Activated CD8-positive, alpha-beta memory T cell treated with anti-CD3 and anti-CD28 coated beads, Interleukin-2, amount 50 U/mL, for 4 hours (primary cell): ENCODE measurements around the gene CTTNBP2.

ENCODE experiments used
- DNase-seq: peaks from one replicate; pipeline ENCODE4 v3.0.0-alpha.2; 2020

CTTNBP2 gene

DNA sequence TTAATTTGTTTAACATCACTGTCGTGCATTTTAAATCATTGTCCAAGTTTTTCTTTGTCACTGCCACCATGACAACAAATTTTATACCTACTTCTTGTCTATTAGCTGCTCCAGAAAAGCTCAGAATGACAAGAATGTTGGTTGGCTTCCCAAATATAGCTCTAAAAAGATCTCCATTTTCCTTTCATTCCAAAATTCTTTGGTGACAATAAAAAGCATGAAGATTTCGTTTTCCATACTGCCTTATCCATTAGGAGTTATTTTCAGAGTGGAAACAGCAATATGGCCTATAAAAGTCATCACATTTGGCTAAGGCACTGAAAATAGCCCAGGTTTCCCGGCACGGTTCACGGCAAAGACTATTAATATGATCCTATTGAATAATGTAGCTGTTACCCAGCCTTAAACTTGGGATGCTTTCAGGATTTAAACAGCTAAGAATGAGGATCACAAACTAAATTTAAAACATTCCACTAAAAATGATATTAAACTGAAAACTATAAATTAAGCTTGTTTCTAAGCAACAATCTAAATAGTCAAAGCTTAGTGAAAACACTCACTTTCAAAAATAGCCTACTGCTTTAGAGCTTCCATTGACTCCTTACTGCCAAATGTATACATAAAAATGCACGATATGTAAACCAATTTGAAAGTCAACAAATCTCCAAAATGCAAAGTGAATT is 2.7 kb downstream of the CTTNBP2 start:
- no peak for DNase-seq

DNA sequence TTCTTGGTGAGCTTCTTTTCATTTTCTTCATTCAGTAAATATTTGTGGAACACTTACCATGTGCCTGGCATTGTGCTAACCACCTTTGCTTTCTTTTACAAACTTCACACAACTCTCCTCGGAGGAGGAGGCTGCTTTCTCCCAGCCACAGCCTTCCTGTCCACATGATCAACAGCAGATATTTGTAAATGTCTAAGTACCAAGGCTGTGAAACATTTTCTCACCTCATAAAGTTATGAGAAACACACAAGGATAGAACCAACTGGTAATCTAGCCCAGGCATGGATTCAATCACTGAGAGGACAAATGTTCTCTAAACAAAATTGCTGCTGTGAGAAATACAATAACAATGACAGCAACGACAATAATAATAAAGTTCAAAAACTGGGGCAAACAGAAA is 3.9 kb downstream of the CTTNBP2 start:
- DNase-seq = no peak

DNA sequence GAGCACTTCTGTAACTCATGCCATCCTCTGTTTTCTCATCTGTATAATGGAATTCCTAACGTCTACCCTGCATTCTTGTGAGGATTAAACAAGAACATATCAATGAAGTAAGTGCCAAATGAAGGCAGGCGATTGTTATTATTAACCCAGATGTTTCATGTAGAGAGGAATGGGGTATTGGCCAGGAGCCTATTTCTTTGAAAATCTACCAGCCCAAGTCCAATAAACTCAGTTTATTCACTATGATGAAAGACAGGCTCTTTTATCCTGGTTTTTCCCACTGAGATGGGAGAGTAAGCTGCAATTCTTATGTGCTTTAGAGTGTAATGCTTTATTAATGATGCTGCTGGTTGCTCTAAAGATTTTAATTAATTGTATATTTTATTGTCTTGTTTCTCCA is 9.6 kb downstream of the CTTNBP2 start:
- DNase-seq = no peak

DNA sequence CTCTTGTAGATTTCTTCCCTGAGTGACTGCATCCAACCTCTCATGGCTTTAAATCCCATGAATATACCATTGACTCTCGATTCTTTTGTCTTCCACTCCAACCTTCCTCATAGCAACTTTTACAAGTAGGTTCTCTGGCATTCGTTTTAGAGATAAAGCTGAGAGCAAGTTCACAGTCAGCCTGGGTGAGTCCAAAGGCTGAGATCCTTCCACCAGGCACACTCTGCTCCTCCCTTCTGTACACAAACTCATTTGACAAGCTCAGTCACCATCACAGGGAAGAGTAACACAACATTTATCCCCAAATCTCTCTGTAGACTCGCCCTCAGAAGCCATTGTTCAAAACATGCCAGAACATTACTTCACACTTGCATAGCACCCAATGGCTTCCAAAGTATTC is 10.9 kb downstream of the CTTNBP2 start:
- DNase-seq = no peak

DNA sequence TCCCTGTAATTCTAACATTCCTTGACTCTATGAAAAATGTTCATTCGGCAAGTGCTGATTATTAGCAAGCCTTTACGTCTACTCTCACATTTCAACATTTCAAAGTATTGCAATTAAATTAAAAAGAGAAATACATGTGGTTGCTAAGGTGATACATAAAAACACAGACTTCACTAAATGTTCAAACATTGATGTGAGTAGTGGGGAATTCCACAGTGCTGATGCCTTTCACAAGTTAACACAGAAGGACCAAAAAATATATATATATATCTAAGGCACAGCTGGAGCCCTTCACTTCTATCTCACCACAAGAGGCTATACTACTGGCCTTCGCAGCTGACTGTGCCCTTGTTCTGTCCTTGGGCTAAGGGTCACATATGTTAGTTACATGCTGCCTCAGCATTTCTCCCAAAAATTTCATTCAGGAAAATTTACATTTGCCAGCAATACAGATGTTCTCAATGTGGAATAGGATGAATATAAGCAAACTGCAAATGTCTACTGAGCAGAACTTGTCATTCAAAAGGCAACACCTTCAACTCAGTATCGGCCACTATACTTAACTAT is 13.9 kb downstream of the CTTNBP2 start:
- DNase-seq = no peak

DNA sequence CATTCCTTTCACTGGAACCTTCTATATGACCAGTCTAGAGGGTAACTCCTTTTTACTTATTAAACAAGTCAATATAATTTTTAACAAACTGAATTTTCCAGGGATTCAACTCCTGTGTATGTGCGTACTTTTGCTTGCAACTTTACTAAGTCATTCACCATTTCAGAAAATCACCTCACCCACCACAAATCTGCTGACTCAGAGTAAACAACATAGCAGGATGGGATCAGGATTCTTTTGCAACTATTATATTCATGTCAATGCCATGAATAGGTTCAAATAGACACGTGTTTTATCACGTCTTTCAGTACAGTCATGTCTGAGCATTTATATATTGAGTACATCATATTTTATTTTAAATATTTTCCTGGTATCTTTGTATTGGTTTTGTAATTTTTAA is 14.5 kb downstream of the CTTNBP2 start:
- DNase-seq = no peak

DNA sequence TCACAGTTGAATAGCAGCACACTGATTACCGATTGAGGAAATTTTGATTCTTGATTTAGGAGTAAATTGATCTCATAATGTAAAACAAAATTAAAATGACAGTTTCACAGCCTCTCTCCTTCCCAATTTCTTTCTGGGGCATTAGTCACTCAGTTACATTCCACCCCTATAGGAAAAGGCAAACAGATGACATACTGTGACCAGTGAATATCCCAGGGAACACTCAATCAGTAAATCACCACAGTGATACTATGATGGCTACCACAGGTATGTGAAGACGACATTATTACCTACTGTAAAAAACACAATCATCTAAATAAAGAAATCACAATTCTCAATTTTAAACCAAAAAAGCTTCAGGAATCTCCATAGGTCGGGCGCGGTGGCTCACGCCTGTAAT is 15.5 kb downstream of the CTTNBP2 start:
- DNase-seq = no peak

DNA sequence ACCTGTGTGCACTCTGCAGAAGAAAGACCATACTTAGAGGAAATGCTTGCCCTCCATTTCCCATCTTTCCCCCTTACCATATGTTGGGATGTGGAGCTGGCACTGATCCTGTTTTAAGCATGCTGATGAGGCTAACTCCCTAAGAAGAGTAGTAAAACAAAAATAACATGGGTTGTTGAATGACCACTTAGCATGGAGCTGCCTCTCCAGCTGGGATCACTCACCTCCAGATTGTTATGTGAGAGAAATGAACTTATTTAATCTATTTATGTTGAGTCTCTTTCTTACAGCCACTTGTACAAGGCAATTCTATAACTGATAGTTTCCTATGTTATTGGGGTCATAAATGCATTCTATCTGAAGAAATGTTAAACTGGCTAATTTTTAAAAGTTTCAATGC is 17.0 kb downstream of the CTTNBP2 start:
- no peak for DNase-seq

DNA sequence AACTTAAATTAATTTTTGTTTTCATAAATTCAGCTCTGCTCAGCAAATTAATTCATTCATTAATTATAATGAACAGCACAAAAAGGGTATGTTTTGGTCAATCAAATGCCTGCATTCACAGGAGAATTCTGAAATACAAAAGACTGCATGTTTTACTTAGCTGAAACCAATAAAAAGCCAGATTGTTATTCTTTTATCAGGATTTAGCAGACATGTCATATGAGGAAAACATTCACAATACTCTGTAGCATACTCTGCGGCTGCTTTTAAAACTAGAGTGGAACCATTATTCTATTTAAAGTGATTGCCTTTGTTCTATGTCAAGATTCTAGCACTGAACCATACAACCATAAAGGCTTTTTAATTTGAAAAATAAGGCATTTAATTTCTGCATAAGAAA is 19.1 kb downstream of the CTTNBP2 start:
- no peak for DNase-seq

DNA sequence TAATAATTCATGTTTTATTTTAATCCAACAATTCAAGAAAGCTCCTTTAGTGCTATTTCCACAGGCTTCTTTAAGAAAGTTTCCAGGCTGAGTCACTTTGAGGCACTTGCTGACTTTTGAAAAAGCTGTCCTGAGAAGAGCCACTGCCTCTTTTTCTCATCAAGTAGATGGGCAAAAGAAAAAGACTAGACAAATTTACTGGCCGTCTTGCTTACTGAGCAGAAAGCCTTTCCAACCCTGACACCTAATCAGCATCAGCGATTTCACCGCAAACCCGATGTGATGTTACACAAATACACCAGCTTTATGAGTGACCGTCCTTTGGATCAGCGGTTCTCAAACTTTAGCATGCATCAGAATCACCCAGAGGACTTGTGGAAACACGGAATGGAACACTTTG is 24.3 kb downstream of the CTTNBP2 start:
- DNase-seq = no peak

DNA sequence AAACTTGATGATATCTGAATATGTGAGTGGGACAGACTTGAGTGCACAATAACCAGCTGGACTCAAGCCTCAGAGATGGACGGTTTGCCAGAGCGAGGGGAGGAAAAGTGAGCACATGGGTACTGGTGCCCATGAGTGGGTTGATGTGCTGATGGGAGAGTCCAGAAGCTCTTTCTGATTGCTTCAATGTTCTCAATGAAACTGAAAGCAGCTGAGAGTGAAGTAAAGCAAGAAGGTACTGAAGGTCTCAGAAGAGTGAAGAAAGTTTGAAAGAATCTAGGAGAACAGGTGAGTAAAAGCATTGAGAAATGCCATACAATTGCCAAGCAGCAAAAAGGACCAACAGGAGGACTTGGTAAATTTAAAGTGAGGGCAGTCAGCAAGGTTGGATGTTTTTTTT is 28.6 kb downstream of the CTTNBP2 start:
- no peak for DNase-seq

DNA sequence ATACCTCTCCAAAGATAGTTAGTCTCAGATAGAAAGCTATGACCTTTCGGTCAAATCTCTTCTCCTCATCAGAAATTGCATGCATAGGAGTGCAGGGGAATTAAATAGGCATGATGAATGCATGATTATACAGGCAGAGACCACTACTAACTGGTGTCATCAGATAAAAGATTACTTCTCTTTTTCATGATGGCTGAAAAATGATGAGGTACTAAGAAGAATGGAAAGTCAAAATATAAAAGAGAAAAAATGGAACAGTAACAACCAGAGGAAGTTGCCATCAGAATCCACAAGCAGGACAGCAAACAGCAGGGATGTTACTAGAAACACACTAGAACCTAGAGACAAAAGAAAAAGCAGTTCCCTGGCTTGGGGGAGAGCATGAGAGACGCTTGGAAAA is 31.6 kb downstream of the CTTNBP2 start:
- no peak for DNase-seq

DNA sequence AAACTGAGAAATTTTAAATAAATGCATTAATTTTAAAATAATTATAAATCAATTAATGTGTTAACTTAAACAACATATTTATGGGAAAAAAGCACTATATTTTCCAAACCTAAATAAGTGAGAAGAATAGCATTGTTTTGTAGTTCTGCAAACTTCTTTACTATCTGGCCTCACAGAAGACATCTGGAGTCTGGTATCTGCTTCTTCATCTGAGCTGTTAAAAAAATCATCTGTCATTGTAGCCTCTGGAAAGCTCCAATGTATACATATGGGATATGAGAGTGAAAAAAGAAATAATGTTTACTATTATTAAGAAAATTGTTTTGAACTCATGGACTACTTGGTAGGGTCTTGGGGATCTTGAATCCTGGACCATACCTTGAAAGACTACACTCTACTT is 32.2 kb downstream of the CTTNBP2 start:
- DNase-seq = no peak

DNA sequence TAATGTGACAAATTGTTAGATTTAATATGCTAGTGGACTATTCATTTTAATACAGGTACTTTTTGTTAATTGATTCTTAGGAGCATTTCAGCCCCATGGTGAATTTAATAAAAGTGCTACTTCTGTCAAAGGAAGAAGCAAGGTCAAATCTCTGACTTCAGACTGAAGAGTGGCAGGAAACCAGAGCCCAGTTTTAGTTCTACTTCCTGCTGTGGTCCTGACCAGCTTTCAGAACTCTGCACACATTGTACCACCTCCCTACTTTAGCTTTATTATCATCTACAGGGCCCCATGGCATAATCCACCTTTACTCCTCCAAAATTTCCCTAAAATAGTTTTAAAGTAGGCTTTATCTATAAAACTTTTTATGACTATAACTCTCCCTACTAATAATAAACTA is 33.7 kb downstream of the CTTNBP2 start:
- no peak for DNase-seq

DNA sequence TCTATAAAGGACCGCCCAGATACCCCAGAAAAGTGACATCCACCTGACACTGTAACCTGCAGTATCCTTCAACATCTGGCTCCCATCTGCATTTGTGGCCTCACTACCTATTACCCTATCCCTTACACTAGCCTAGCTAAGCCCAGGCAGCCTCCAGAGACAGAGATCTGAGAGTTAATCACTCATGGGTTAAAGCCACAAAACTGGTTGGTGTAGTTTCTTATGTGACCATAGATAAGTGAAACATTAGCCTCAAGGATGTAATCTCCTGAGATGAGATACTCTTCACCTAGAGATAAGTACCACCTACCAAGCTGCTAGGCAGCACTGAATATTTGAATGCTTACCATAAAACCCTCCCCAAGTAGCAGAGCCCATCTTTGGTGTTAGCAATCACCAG is 35.4 kb downstream of the CTTNBP2 start:
- no peak for DNase-seq

DNA sequence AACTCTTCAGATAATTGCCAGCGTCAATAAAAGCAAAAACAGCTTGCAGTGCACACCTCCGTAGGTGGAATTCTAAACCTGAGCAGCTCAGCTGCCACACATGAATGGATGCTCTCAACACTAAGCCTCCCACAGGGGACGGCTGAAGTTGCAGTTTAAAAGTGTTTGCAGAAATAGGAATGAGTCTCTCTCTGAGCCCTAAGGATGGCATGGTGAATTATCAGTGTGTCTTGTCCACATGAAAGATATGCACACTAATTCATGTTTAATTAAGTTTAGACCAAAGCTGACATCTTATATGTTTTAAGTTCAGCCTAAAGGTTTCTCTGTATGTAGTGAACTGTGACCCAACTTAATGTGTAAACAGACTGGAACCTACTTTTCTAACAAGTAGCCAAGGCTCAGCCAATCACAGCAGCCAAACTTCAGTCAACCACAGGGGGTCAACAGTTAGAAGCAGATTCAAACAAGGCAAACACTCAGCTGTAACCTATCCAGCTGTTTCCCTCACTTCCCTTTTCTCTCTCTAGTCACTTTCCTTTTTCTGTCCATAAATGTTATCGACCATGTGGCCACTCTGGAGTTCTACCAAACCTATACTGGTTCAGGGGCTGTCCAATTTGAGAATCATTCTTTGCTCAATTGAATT is 38.1 kb downstream of the CTTNBP2 start:
- DNase-seq = no peak

DNA sequence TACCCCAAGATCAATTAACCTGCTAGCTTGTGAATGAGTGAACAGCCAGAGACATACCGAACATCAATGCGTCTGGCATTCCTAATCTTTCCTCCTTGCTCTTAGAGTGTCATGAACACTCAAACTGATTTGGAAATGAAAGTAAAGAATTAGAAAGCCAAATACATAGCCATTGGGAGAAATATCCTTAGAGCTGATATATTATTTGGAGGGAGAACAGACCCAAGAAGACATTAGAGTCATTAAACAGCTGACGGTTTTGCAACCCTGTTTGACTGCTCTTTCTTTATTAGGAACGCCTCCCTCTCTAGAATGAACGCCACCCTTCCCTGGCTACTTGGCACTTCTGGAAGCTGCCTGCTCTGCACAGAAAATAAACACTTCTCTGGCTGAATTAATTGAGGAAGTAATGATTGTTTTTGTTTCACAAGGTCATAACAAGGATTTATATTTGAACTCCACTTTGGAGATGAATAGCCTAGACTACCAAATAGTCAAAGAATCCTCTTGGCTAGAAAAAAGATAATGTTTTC is 42.8 kb downstream of the CTTNBP2 start:
- no peak for DNase-seq

DNA sequence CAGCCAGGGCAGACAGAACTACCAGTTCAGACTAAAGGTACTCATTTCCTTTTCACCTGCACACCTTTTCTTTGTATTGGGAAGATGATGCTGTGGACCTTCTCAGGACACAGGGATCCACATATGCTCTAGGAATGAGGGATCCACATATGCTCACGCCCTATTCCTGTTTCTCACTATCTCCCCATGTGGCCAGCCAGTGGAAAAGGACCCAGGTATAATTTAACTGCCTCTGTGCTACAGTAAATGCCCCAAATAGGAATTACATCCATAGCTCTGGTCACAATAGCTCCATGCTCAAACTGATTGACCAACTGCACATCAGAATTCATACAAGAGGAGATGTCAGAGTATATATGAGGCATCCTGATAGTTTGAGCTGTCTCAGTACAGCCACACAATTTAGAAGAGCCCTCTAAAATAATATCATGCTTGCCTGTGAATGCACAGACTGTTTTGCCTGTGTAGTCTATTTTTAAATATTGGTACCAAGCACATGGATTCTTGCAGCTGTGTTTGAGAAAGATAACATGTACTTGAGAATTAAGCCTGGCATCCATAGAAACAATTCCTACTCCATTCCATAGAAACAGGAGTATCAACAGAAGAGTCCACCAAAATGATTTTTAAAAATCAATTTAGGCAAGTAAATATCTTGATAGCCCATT is 43.7 kb downstream of the CTTNBP2 start:
- no peak for DNase-seq

DNA sequence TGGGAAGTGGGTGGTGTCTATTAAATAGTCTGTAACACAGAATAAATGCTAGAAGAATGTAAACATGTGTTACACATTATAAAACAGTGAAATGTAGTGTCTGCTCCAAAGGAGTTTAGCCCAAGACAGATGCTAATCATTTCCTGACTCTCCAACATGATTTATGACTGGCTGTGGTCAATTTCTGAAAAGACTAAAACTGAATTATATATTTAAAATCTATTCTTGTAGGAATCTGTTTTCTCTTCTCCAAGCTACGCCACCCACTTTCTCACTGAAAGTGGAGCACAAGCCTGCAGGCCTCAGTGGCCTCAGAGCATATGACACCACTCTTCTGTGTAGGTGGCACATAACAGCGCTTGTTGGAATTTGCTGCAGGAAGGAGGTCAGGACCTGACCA is 44.4 kb downstream of the CTTNBP2 start:
- no peak for DNase-seq

DNA sequence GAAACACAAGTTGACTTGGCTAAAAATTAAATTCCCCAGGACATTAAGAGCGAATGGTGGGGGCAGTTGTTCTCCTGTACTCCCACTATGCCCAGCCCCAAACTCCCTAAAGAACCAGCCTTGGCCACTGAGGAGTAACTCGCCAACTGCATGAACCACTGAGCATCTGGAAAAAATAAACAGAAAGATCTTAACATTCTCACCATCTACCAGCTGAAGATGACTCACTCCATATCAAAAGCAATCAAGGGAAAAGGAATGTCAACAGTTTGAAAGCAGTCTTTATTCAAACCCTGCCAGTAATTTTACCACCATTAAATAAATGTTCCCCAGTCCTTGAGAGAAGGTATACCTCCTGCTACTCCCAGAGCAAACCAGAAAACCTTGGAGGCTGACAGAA is 45.4 kb downstream of the CTTNBP2 start:
- DNase-seq = no peak

DNA sequence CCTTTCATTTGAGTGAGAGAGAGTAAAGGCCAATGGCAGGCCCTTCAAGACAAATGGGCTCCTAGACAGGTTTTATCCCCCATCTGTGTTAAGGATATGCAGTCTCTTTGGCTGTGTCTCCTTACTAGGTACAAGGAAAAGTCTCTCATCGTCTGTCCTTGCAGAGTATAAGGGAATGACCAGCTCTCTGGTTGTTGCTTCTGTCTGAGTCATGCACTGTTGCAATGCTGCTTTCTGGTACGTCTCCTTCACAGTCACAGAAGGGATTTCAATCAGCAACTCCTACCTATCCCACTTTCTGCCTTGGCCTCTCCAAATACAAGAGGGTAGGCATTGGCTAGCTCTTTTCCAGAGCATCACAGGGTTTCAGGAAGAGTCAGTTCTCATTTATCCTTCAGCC is 48.1 kb downstream of the CTTNBP2 start:
- no peak for DNase-seq

DNA sequence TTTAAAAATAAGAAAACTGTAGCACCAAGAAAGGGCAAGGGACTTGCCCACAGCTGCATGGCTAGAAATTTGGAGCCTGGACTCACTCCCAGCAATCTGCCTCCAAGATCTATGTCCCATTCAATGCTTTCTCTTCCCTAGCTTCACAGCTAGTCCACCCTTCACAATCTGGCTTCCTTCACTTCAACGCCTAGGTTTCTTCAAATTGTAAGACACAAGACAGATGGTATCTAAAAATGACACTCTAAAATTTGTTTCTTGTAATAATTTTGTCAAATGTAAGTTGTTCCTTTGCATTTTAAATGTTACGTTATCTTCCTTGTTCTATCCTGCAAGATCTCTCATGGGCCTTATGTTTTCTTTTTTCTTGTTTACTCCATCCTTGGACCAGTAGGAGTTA is 48.6 kb downstream of the CTTNBP2 start:
- no peak for DNase-seq

DNA sequence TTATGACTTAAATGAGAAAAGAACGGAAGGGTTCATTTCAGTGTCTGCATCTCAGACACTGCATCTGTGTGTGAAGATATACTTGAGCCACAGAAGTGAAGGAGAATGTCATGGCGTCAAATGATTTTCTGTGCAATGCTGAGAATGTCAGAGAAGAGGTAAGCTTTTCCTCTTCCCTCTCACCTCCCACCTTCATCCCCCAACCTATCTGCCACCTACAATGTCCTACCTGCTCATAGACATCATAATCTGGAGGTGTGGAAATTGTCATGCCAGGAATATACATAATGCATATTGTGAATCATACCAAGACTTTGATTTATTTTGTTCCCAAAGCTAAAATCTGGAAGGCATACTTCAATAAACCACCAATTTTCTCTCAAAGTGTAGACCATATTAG is 53.7 kb downstream of the CTTNBP2 start:
- DNase-seq = no peak

DNA sequence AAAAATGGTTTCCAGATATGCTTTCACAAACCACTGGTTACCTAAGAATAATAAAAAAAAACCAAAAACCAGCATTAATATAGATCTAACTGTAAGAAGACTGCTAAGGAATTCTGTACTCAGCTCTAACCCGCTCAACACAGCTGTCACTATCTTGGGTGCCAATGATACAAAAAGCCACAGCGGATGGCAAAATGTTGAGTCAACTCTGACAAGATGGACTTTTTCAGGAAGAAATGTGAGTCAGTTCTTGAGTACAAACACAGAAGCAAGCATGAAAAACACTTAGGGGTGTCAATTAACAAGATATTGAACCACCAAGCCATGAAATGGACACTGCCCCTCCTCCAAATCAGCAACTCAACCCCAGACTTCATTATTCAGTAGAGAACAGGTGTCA is 55.0 kb downstream of the CTTNBP2 start:
- DNase-seq = no peak
